Fibroblast of lung (primary cell): ENCODE data around the gene BAIAP2. TPM values are rescaled to one million over a fixed set of nuclear protein-coding genes. Genes with fewer than 3 reads are reported as not detected.
A peak's percentile ranks its signal among the peaks of the same experiment; 100 is the strongest.

ENCODE experiments used
- DNase-seq, 2 donors: peaks; one replicate each; pipeline versions ENCODE4 v3.0.0 to v3.0.0-alpha.2; 2010; ENCODE audit warnings: low read depth in 2 of 2
- H2AFZ ChIP-seq: 2 replicates; pipeline ENCODE4 v1.5.1; 2012; ENCODE audit warnings: low read length, control low read depth, inconsistent platforms
- H3K27ac ChIP-seq: 2 replicates; pipeline ENCODE4 v1.5.1; 2011; ENCODE audit warnings: low read length, control low read depth; ENCODE audit not compliant: insufficient read depth
- H3K27me3 ChIP-seq: 2 replicates; pipeline ENCODE4 v1.5.1; 2011; ENCODE audit warnings: mild to moderate bottlenecking, low read length; ENCODE audit not compliant: control insufficient read depth, insufficient read depth
- H3K36me3 ChIP-seq: 2 replicates; pipeline ENCODE4 v1.5.1; 2011; ENCODE audit warnings: low read length; ENCODE audit not compliant: control insufficient read depth, insufficient read depth
- H3K4me1 ChIP-seq: 2 replicates; pipeline ENCODE4 v1.5.1; 2011; ENCODE audit warnings: low read length; ENCODE audit not compliant: control insufficient read depth, insufficient read depth; ENCODE audit errors: extremely low read depth
- H3K4me2 ChIP-seq: 2 replicates; pipeline ENCODE4 v1.5.1; 2011; ENCODE audit warnings: low read length, control low read depth; ENCODE audit not compliant: insufficient read depth; ENCODE audit errors: extremely low read depth
- H3K4me3 ChIP-seq, 4 experiments: fragments of 200-600 bp in 1 of 4; sonication (generic) in 1 of 4; replicated peaks in 1 of 4; 2 replicates each; pipeline ENCODE4 v1.5.1; 2011 to 2016; ENCODE audit warnings: low read length in 4 of 4, low read depth in 3 of 4, mild to moderate bottlenecking in 3 of 4, control low read depth in 2 of 4, inconsistent platforms in 1 of 4, mixed read lengths in 1 of 4; ENCODE audit not compliant: insufficient read depth in 1 of 4; ENCODE audit errors: control extremely low read depth in 1 of 4
- H3K79me2 ChIP-seq: 2 replicates; pipeline ENCODE4 v1.5.1; 2012; ENCODE audit warnings: mild to moderate bottlenecking, low read length, inconsistent platforms; ENCODE audit not compliant: control insufficient read depth, insufficient read depth
- H3K9ac ChIP-seq: 2 replicates; pipeline ENCODE4 v1.5.1; 2011; ENCODE audit warnings: mild to moderate bottlenecking, low read length, control low read depth; ENCODE audit not compliant: insufficient read depth
- H3K9me3 ChIP-seq: 2 replicates; pipeline ENCODE4 v1.5.1; 2012; ENCODE audit warnings: low read depth, low read length; ENCODE audit not compliant: control insufficient read depth, insufficient read depth
- H4K20me1 ChIP-seq: 2 replicates; pipeline ENCODE4 v1.5.1; 2011; ENCODE audit warnings: low read length; ENCODE audit not compliant: control insufficient read depth, insufficient read depth; ENCODE audit errors: extremely low read depth
- EZH2 ChIP-seq: IDR thresholded peaks from 2 replicates; pipeline ENCODE4 v1.5.1; 2012; ENCODE audit warnings: low read length, control low read depth, mild to moderate bottlenecking; ENCODE audit errors: missing control alignments
- polyA plus RNA-seq, 2 donors: library from polyadenylated mRNA; depleted of rRNA in 1 of 2; stranded (reverse) in 1 of 2; unstranded in 1 of 2; fragments of >200 nt; gene quantifications; 2 replicates each; pipeline ENCODE4 v1.2.1, GENCODE V29; 2011 to 2012; ENCODE audit warnings: missing spikeins in 1 of 2
- total RNA-seq: library from RNA; depleted of rRNA; stranded (reverse); fragments of >200 nt; gene quantifications from 2 replicates; pipeline ENCODE4 v1.2.1, GENCODE V29; 2014
- TF ChIP-seq, protein P1 (sequence below), 2 donors: IDR thresholded peaks in 1 of 2; conservative IDR thresholded peaks in 1 of 2; 1 replicate in 1 of 2; 2 replicates in 1 of 2; pipeline ENCODE4 v1.5.1; 2011 to 2012; ENCODE audit warnings: low read length in 2 of 2, control low read depth in 1 of 2, inconsistent platforms in 1 of 2, low read depth in 1 of 2, mild to moderate bottlenecking in 1 of 2

The BAIAP2 gene
- total and polyA plus RNA-seq, 2 donors (not counting 1 experiment from before 2014, with no cell fraction given) = 6.0 to 13.4 TPM

DNA sequence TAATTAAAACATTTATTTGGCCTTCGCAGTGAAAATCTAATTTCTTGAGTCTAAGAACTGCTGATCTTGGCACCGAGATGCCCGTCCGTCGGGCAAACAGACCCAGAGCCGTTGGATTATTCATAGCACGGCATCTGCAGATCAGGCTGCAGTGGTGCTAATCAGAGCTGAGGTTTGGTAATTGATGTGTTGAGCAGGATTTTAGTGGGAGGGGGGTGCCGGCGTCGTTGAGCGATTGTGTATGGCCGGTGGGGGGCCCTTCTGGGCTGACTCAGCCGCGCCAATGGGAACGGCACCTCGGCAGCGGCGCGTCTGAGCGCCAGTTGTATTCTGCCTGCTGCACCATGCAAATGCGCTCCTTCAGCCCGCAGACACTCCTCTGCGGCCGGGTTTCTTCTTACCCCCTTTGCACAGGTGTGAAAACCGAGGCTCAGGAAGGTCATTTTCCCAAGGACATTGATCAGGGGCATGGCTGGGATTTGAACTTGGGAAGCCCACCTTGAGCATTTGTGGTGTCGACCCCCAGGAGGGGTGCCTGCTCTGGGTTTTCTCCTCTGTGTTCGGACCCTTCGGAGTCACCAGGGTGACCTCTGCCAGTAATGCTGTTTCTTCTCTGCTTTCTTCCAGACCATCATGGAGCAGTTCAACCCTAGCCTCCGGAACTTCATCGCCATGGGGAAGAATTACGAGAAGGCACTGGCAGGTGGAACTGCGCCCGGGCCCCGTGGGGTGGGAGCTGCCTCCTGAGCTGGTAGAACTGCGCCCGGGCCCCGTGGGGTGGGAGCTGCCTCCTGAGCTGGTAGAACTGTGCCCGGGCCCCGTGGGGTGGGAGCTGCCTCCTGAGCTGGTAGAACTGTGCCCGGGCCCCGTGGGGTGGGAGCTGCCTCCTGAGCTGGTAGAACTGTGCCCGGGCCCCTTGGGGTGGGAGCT is 18.4 kb downstream of the BAIAP2 start:
- no peak overlapping the region for H3K4me3 ChIP-seq

GRCh38 chr17:81054308-81054707 is 19.4 kb downstream of the BAIAP2 start:
- H3K36me3 ChIP-seq = no peaks in the 10 kb centered on the region
- no peak overlapping the region for H3K9ac ChIP-seq
- no peaks in the 10 kb centered on the region for H4K20me1 ChIP-seq

More for the DNA sequence above, 18.4 kb downstream of the BAIAP2 start:
- H3K4me2 ChIP-seq = no peak overlapping the region
- H4K20me1 ChIP-seq = no peaks in the 10 kb centered on the region
- H2AFZ ChIP-seq = no peak overlapping the region
- no peaks in the 10 kb centered on the region for H3K4me1 ChIP-seq
- no peak overlapping the region for H3K27ac ChIP-seq
- H3K79me2 ChIP-seq = no peaks in the 10 kb centered on the region
- H3K9me3 ChIP-seq = no peaks in the 10 kb centered on the region
- TF ChIP-seq, protein P1, sequence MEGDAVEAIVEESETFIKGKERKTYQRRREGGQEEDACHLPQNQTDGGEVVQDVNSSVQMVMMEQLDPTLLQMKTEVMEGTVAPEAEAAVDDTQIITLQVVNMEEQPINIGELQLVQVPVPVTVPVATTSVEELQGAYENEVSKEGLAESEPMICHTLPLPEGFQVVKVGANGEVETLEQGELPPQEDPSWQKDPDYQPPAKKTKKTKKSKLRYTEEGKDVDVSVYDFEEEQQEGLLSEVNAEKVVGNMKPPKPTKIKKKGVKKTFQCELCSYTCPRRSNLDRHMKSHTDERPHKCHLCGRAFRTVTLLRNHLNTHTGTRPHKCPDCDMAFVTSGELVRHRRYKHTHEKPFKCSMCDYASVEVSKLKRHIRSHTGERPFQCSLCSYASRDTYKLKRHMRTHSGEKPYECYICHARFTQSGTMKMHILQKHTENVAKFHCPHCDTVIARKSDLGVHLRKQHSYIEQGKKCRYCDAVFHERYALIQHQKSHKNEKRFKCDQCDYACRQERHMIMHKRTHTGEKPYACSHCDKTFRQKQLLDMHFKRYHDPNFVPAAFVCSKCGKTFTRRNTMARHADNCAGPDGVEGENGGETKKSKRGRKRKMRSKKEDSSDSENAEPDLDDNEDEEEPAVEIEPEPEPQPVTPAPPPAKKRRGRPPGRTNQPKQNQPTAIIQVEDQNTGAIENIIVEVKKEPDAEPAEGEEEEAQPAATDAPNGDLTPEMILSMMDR (conservative IDR thresholded peaks at IDR 0.05 in 1 of 2, IDR thresholded peaks at IDR 0.05 in 1 of 2; ENCODE audit: low read depth in 1 of 2, low read length in 2 of 2) = no peak
- no peak for TF ChIP-seq EZH2
- H3K36me3 ChIP-seq = no peaks in the 10 kb centered on the region
- H3K27me3 ChIP-seq = no peaks in the 10 kb centered on the region
- peak in 1 of 2 donors; percentile 74 for DNase-seq
- H3K9ac ChIP-seq = no peak overlapping the region

GRCh38 chr17:81054881-81055370 is 20.0 kb downstream of the BAIAP2 start:
- Histone ChIP-seq H2AFZ (no peak overlapping the region), H3K4me2 (no peak overlapping the region), H4K20me1 (no peaks in the 10 kb centered on the region), H3K4me1 (no peaks in the 10 kb centered on the region), H3K27ac (no peak overlapping the region), H3K27me3 (no peaks in the 10 kb centered on the region), H3K9me3 (no peaks in the 10 kb centered on the region), H3K4me3 (no peak overlapping the region), H3K79me2 (no peaks in the 10 kb centered on the region), H3K36me3 (no peaks in the 10 kb centered on the region), H3K9ac (no peak overlapping the region)
- no peak for DNase-seq
- no peak for TF ChIP-seq EZH2
- TF ChIP-seq, protein P1 (conservative IDR thresholded peaks at IDR 0.05 in 1 of 2, IDR thresholded peaks at IDR 0.05 in 1 of 2; ENCODE audit: low read depth in 1 of 2, low read length in 2 of 2) = no peak

More at GRCh38 chr17:81054308-81054707, 19.4 kb downstream of the BAIAP2 start:
- H3K79me2 ChIP-seq = no peaks in the 10 kb centered on the region
- no peak overlapping the region for H3K4me3 ChIP-seq
- no peak for TF ChIP-seq EZH2
- H3K27me3 ChIP-seq = no peaks in the 10 kb centered on the region
- H2AFZ ChIP-seq = no peak overlapping the region
- H3K9me3 ChIP-seq = no peaks in the 10 kb centered on the region
- H3K27ac ChIP-seq = no peak overlapping the region
- no peak overlapping the region for H3K4me2 ChIP-seq
- H3K4me1 ChIP-seq = no peaks in the 10 kb centered on the region
- no peak for DNase-seq
